ENCODE data around the gene VARS1.
"Not testable (repeated sequence)": the region's sequence is repeated elsewhere in the genome, so short reads cannot be mapped to it uniquely, and the experiment has no call there.

VARS1 gene

GRCh38 chr6:31795616-31796298 lies at the start of gene VARS1:
VARS1 (minus strand) TSS chr6:31795752; CDS start chr6:31795217, 535 bp downstream.
- DNase-seq = peak; percentile 81

- DNase-seq = no peak
Measured at GRCh38 chr6:31844507-31844906, 49.0 kb upstream of the VARS1 start.

- no peak for DNase-seq
Measured at GRCh38 chr6:31842053-31842452, 46.5 kb upstream of the VARS1 start.

- DNase-seq = not testable (repeated sequence)
Measured at GRCh38 chr6:31839779-31840126, 44.2 kb upstream of the VARS1 start.

- DNase-seq = no peak
Measured at GRCh38 chr6:31838968-31839367, 43.4 kb upstream of the VARS1 start.

- not testable (repeated sequence) for DNase-seq
Measured at GRCh38 chr6:31838114-31838553, 42.6 kb upstream of the VARS1 start.

GRCh38 chr6:31837369-31838113 lies 42.0 kb upstream of the VARS1 start:
- DNase-seq = no peak

- DNase-seq = no peak
Measured at GRCh38 chr6:31836474-31837368, 41.2 kb upstream of the VARS1 start.

- DNase-seq = no peak
Measured at GRCh38 chr6:31836047-31836473, 40.5 kb upstream of the VARS1 start.

GRCh38 chr6:31834367-31835250 lies 39.1 kb upstream of the VARS1 start:
- peak; percentile 73 for DNase-seq

GRCh38 chr6:31831350-31832215 lies 36.0 kb upstream of the VARS1 start:
- DNase-seq = no peak

GRCh38 chr6:31830886-31831335 lies 35.4 kb upstream of the VARS1 start:
- DNase-seq = no peak

- no peak for DNase-seq
Measured at GRCh38 chr6:31829633-31830283, 34.2 kb upstream of the VARS1 start.

- peak; percentile 100 for DNase-seq
Measured at GRCh38 chr6:31827286-31828079, 31.9 kb upstream of the VARS1 start, which contains the start of gene HSPA1B. HSPA1B (plus strand) TSS chr6:31827738; CDS start chr6:31827951, 213 bp downstream.

- DNase-seq = peak; percentile 76
Measured at GRCh38 chr6:31826793-31827285, 31.3 kb upstream of the VARS1 start.

GRCh38 chr6:31825553-31825952 lies 30.0 kb upstream of the VARS1 start:
- no peak for DNase-seq

- not testable (repeated sequence) for DNase-seq
Measured at GRCh38 chr6:31823592-31824196, 28.1 kb upstream of the VARS1 start.

- peak; percentile 65 for DNase-seq
Measured at GRCh38 chr6:31822036-31822821, 26.7 kb upstream of the VARS1 start.
